HG03521 (cell line): ENCODE results near the gene WBP2.

Source experiments
- ATAC-seq: cut with Tn5 transposase; IDR thresholded peaks from one replicate; pipeline ENCODE4 v1.9.1; 2021; ENCODE audit warnings: mild to moderate bottlenecking, moderate library complexity; ENCODE audit not compliant: unreplicated experiment

WBP2 gene

GRCh38 chr17:75846692-75847613 is 8.2 kb downstream of the WBP2 start:
- no peak for ATAC-seq

GRCh38 chr17:75845933-75846691 is 9.0 kb downstream of the WBP2 start:
- ATAC-seq: no peak

- ATAC-seq: peak; percentile 72
Observed at GRCh38 chr17:75845058-75845711, 9.9 kb downstream of the WBP2 start.

GRCh38 chr17:75844530-75845057 is 10.5 kb downstream of the WBP2 start:
- no peak for ATAC-seq

- no peak for ATAC-seq
Observed at GRCh38 chr17:75843577-75844529, 11.3 kb downstream of the WBP2 start, which contains the start of gene UNC13D. Gene UNC13D, minus strand, starts transcription at chr17:75844404. Its CDS starts 67 bp downstream, at chr17:75844337.

GRCh38 chr17:75842963-75843576 is 12.1 kb downstream of the WBP2 start:
- no peak for ATAC-seq

GRCh38 chr17:75842411-75842810 is 12.7 kb downstream of the WBP2 start:
- ATAC-seq: no peak

GRCh38 chr17:75840799-75841164 is 14.4 kb downstream of the WBP2 start:
- ATAC-seq: no peak

- no peak for ATAC-seq
Observed at GRCh38 chr17:75839942-75840798, 15.0 kb downstream of the WBP2 start.

GRCh38 chr17:75838410-75838809 is 16.7 kb downstream of the WBP2 start:
- no peak for ATAC-seq

GRCh38 chr17:75837899-75838298 is 17.2 kb downstream of the WBP2 start:
- no peak for ATAC-seq

- ATAC-seq: no peak
Observed at GRCh38 chr17:75836605-75837004, 18.5 kb downstream of the WBP2 start.

- ATAC-seq: no peak
Observed at GRCh38 chr17:75835654-75835987, 19.5 kb downstream of the WBP2 start.

GRCh38 chr17:75834928-75835653 is 20.0 kb downstream of the WBP2 start:
- ATAC-seq: no peak

- no peak for ATAC-seq
Observed at GRCh38 chr17:75834279-75834920, 20.7 kb downstream of the WBP2 start.

GRCh38 chr17:75832652-75833400 is 22.3 kb downstream of the WBP2 start:
- no peak for ATAC-seq

GRCh38 chr17:75832164-75832651 is 22.9 kb downstream of the WBP2 start:
- no peak for ATAC-seq
